Neural cell (in vitro differentiated cells): Measurements from ENCODE around the gene CLEC16A. TPM values are rescaled to one million over a fixed set of nuclear protein-coding genes. Genes with fewer than 3 reads are reported as not detected.

Experiments
- H2AFZ ChIP-seq: fragments of 200-600, 300-800 bp; sonication (generic), shearing (Covaris generic); 2 replicates; pipeline ENCODE4 v1.6.0; 2014; ENCODE audit warnings: low read depth, mild to moderate bottlenecking, antibody characterized with exemption, low read length, moderate library complexity
- H3F3A ChIP-seq: fragments of 200-600 bp; shearing (Covaris generic); 2 replicates; pipeline ENCODE4 v1.6.1; 2016; ENCODE audit warnings: mild to moderate bottlenecking, moderate library complexity, mixed read lengths, antibody characterized with exemption, low read length; ENCODE audit not compliant: insufficient read depth, poor library complexity, severe bottlenecking
- H3K27ac ChIP-seq: fragments of 200-600, 300-800 bp; sonication (generic), shearing (Covaris generic); 2 replicates; pipeline ENCODE4 v1.5.1; 2014; ENCODE audit warnings: mild to moderate bottlenecking, low read length, moderate library complexity
- H3K27me3 ChIP-seq: fragments of 300-800, 200-600 bp; sonication (generic), shearing (Covaris generic); 2 replicates; pipeline ENCODE4 v1.6.0; 2014; ENCODE audit warnings: mild to moderate bottlenecking, low read depth, low read length, moderate library complexity; ENCODE audit not compliant: insufficient read depth
- H3K36me3 ChIP-seq: fragments of 300-800, 200-600 bp; sonication (generic), shearing (Covaris generic); 2 replicates; pipeline ENCODE4 v1.5.1; 2014; ENCODE audit warnings: mild to moderate bottlenecking, antibody characterized with exemption, low read length, moderate library complexity; ENCODE audit not compliant: insufficient read depth
- H3K4me2 ChIP-seq: fragments of 300-800, 200-600 bp; sonication (generic), shearing (Covaris generic); 2 replicates; pipeline ENCODE4 v1.6.0; 2014; ENCODE audit warnings: mild to moderate bottlenecking, low read length
- H3K4me3 ChIP-seq: fragments of 300-800, 200-600 bp; sonication (generic), shearing (Covaris generic); 2 replicates; pipeline ENCODE4 v1.5.1; 2014; ENCODE audit warnings: mild to moderate bottlenecking, low read length, moderate library complexity
- H3K79me2 ChIP-seq: fragments of 200-600 bp; shearing (Covaris generic); replicated peaks from 2 replicates; pipeline ENCODE4 v1.6.0; 2014; ENCODE audit warnings: mild to moderate bottlenecking, low read length, moderate library complexity; ENCODE audit not compliant: insufficient read depth
- H3K9ac ChIP-seq: fragments of 300-800, 200-600 bp; sonication (generic), shearing (Covaris generic); 2 replicates; pipeline ENCODE4 v1.6.1; 2016; ENCODE audit warnings: mild to moderate bottlenecking, low read length, mixed read lengths
- H3K9me2 ChIP-seq: fragments of 200-600 bp; shearing (Covaris generic); 2 replicates; pipeline ENCODE4 v1.6.1; 2016; ENCODE audit warnings: mild to moderate bottlenecking, low read length, mixed read lengths; ENCODE audit not compliant: insufficient read depth
- H3K9me3 ChIP-seq: fragments of 200-600, 300-800 bp; sonication (generic), shearing (Covaris generic); 2 replicates; pipeline ENCODE4 v1.6.1; 2016; ENCODE audit warnings: mild to moderate bottlenecking, mixed run types, low read length, moderate library complexity, mixed read lengths
- H4K20me1 ChIP-seq: fragments of 200-600 bp; shearing (Covaris generic); 2 replicates; pipeline ENCODE4 v1.6.1; 2016; ENCODE audit warnings: mild to moderate bottlenecking, mixed run types; ENCODE audit not compliant: insufficient read depth
- EP300 ChIP-seq: fragments of 450-650 bp; conservative IDR thresholded peaks from 2 replicates; pipeline ENCODE4 v1.6.1; 2014; ENCODE audit warnings: antibody characterized with exemption, mild to moderate bottlenecking, moderate library complexity; ENCODE audit not compliant: poor library complexity, severe bottlenecking
- EZH2 ChIP-seq: fragments of 200-600, 300-800 bp; shearing (Covaris generic), sonication (generic); IDR thresholded peaks from 2 replicates; pipeline ENCODE4 v1.6.1; 2014; ENCODE audit warnings: antibody characterized with exemption, low read length, borderline replicate concordance, mild to moderate bottlenecking; ENCODE audit not compliant: insufficient read depth, poor library complexity, severe bottlenecking
- MXI1 ChIP-seq: fragments of 450-650 bp; conservative IDR thresholded peaks from 2 replicates; pipeline ENCODE4 v1.6.1; 2014; ENCODE audit warnings: antibody characterized with exemption, mild to moderate bottlenecking; ENCODE audit not compliant: poor library complexity, severe bottlenecking
- POLR2AphosphoS5 ChIP-seq: IDR thresholded peaks from 2 replicates; pipeline ENCODE4 v1.6.1; 2012
- RAD21 ChIP-seq: fragments of 450-650 bp; conservative IDR thresholded peaks from 2 replicates; pipeline ENCODE4 v1.6.1; 2014; ENCODE audit warnings: antibody characterized with exemption, mild to moderate bottlenecking, moderate library complexity
- SMC3 ChIP-seq: fragments of 450-650 bp; conservative IDR thresholded peaks from 2 replicates; pipeline ENCODE4 v1.6.1; 2014; ENCODE audit warnings: antibody characterized with exemption, mild to moderate bottlenecking, moderate library complexity; ENCODE audit not compliant: poor library complexity
- TAF1 ChIP-seq: IDR thresholded peaks from 2 replicates; pipeline ENCODE4 v1.6.1; 2012; ENCODE audit warnings: low read depth
- polyA plus RNA-seq: library from polyadenylated mRNA; depleted of rRNA; stranded (reverse); fragments of >200 nt; gene quantifications from 2 replicates; pipeline ENCODE4 v1.2.3, GENCODE V29; 2014
- TF ChIP-seq, protein P1 (sequence below): IDR thresholded peaks from 2 replicates; pipeline ENCODE4 v1.6.1; 2012; ENCODE audit warnings: borderline replicate concordance
- TF ChIP-seq, protein P2 (sequence below): fragments of 450-650 bp; IDR thresholded peaks from 2 replicates; pipeline ENCODE4 v1.5.1; 2014; ENCODE audit warnings: antibody characterized with exemption, mild to moderate bottlenecking, moderate library complexity; ENCODE audit not compliant: poor library complexity, severe bottlenecking

CLEC16A gene
- polyA plus RNA-seq, 1 donor from 2014 or later: 11.1 TPM

DNA sequence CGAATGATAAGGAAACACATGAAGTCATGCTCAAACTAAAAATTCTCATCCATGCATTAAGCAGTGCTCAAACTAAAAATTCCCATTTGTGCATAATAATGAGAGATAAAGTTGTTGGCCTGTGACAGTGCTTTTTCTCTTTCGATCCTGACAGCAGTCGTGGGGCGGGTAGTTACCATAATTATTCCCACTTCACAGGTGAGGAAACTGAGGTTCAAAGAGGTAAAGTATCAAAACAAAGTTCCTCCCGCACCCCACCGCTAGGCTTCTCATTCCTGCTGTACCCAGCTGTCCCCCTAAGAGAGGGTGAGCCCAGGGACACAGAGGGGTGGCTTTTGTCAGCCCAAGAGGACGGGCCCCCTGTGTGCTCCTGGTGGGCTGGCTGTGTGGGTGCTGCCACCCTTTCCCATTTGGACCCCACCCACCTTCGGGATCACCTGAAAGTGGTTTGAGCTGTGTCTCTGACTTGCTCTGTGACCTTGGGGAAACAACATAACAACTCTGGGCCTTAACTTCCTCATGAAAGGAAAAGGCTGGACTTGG lies 92.6 kb downstream of the CLEC16A start:
- H3K36me3 ChIP-seq: no peaks in the 10 kb centered on the region
- no peak overlapping the region for H3K9ac ChIP-seq
- H3K27ac ChIP-seq: no peak overlapping the region
- no peaks in the 10 kb centered on the region for H3K9me2 ChIP-seq
- H3K4me2 ChIP-seq: no peak overlapping the region
- H3K4me3 ChIP-seq: no peak overlapping the region
- H3K9me3 ChIP-seq: no peaks in the 10 kb centered on the region
- H3F3A ChIP-seq: no peaks in the 10 kb centered on the region
- no peaks in the 10 kb centered on the region for H4K20me1 ChIP-seq
- no peaks in the 10 kb centered on the region for H3K79me2 ChIP-seq
- H2AFZ ChIP-seq: no peak overlapping the region
- no peak for TF ChIP-seq EZH2
- no peaks in the 10 kb centered on the region for H3K27me3 ChIP-seq

GRCh38 chr16:11038305-11038704 lies 93.9 kb downstream of the CLEC16A start:
- H3K27me3 ChIP-seq: no peaks in the 10 kb centered on the region
- H4K20me1 ChIP-seq: no peaks in the 10 kb centered on the region
- H3K4me3 ChIP-seq: no peak overlapping the region
- TF ChIP-seq RAD21: no peak
- TF ChIP-seq EP300: no peak
- no peak for TF ChIP-seq EZH2
- TF ChIP-seq, protein P1, sequence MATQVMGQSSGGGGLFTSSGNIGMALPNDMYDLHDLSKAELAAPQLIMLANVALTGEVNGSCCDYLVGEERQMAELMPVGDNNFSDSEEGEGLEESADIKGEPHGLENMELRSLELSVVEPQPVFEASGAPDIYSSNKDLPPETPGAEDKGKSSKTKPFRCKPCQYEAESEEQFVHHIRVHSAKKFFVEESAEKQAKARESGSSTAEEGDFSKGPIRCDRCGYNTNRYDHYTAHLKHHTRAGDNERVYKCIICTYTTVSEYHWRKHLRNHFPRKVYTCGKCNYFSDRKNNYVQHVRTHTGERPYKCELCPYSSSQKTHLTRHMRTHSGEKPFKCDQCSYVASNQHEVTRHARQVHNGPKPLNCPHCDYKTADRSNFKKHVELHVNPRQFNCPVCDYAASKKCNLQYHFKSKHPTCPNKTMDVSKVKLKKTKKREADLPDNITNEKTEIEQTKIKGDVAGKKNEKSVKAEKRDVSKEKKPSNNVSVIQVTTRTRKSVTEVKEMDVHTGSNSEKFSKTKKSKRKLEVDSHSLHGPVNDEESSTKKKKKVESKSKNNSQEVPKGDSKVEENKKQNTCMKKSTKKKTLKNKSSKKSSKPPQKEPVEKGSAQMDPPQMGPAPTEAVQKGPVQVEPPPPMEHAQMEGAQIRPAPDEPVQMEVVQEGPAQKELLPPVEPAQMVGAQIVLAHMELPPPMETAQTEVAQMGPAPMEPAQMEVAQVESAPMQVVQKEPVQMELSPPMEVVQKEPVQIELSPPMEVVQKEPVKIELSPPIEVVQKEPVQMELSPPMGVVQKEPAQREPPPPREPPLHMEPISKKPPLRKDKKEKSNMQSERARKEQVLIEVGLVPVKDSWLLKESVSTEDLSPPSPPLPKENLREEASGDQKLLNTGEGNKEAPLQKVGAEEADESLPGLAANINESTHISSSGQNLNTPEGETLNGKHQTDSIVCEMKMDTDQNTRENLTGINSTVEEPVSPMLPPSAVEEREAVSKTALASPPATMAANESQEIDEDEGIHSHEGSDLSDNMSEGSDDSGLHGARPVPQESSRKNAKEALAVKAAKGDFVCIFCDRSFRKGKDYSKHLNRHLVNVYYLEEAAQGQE: no peak
- TF ChIP-seq, protein P2, sequence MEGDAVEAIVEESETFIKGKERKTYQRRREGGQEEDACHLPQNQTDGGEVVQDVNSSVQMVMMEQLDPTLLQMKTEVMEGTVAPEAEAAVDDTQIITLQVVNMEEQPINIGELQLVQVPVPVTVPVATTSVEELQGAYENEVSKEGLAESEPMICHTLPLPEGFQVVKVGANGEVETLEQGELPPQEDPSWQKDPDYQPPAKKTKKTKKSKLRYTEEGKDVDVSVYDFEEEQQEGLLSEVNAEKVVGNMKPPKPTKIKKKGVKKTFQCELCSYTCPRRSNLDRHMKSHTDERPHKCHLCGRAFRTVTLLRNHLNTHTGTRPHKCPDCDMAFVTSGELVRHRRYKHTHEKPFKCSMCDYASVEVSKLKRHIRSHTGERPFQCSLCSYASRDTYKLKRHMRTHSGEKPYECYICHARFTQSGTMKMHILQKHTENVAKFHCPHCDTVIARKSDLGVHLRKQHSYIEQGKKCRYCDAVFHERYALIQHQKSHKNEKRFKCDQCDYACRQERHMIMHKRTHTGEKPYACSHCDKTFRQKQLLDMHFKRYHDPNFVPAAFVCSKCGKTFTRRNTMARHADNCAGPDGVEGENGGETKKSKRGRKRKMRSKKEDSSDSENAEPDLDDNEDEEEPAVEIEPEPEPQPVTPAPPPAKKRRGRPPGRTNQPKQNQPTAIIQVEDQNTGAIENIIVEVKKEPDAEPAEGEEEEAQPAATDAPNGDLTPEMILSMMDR: no peak
- TF ChIP-seq TAF1: no peak
- TF ChIP-seq SMC3: no peak
- TF ChIP-seq POLR2AphosphoS5: no peak
- TF ChIP-seq MXI1: no peak
- no peak overlapping the region for H3K27ac ChIP-seq
- H3K79me2 ChIP-seq: no peaks in the 10 kb centered on the region
- H3K9me2 ChIP-seq: no peaks in the 10 kb centered on the region
- no peak overlapping the region for H3K9ac ChIP-seq
- no peak overlapping the region for H3K4me2 ChIP-seq
- no peaks in the 10 kb centered on the region for H3K36me3 ChIP-seq
- no peaks in the 10 kb centered on the region for H3F3A ChIP-seq
- H3K9me3 ChIP-seq: no peaks in the 10 kb centered on the region
- no peak overlapping the region for H2AFZ ChIP-seq

DNA sequence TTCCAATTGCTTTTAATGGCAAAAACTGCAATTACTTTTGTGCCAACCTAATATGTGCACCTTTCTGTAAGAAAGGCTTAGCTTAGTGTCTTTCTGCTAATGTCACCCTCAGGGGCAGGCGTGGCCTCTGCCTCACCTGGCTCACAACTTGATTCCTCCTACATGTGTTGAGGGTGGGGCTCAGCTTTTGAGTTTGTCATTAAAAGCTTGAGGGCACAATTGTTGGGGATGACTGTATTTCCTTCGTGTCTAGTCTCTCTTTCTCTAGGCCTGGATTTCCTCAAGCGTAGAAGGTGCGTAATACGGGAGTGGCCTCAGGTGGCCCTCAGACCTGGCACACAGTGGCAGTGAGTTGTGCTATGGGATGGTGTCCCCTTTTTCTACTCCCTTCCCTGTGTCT lies 94.4 kb downstream of the CLEC16A start:
- H2AFZ ChIP-seq: no peak overlapping the region
- H3K36me3 ChIP-seq: peaks cover under 1% of the 10 kb centered on the region
- no peak overlapping the region for H3K27ac ChIP-seq
- H3K4me2 ChIP-seq: no peak overlapping the region
- no peaks in the 10 kb centered on the region for H3K79me2 ChIP-seq
- no peaks in the 10 kb centered on the region for H3K9me2 ChIP-seq
- no peaks in the 10 kb centered on the region for H4K20me1 ChIP-seq
- H3F3A ChIP-seq: no peaks in the 10 kb centered on the region
- no peaks in the 10 kb centered on the region for H3K27me3 ChIP-seq
- no peak overlapping the region for H3K4me3 ChIP-seq
- H3K9me3 ChIP-seq: no peaks in the 10 kb centered on the region
- TF ChIP-seq, protein P2: no peak
- TF ChIP-seq EP300 (no peak), RAD21 (no peak), POLR2AphosphoS5 (no peak), SMC3 (no peak)
- no peak overlapping the region for H3K9ac ChIP-seq
